BJ (cell line): Measurements from ENCODE around the gene SLC39A5. TPM values are rescaled to one million over a fixed set of nuclear protein-coding genes. Genes with fewer than 3 reads are reported as not detected.

Experiments used
- CTCF ChIA-PET: fragments of 350-600 bp; formaldehyde crosslinking; extraction: SDS; loops from one replicate; lab custom pipeline; 2021; ENCODE audit warnings: antibody characterized with exemption, inconsistent platforms; lab: Yijun Ruan, JAX
- POLR2A ChIA-PET: fragments of 300-600 bp; sonication (Branson Sonifier 250); formaldehyde crosslinking; extraction: SDS; loops from one replicate; lab custom pipeline; 2021; ENCODE audit warnings: antibody characterized with exemption; lab: Charles Lee
- DNase-seq: peaks from one replicate; pipeline ENCODE4 v3.0.0-alpha.2; 2011; ENCODE audit warnings: low read depth
- H3K27me3 ChIP-seq: 2 replicates; pipeline ENCODE4 v1.6.0; 2011; ENCODE audit warnings: low read length; ENCODE audit not compliant: control insufficient read depth, insufficient read depth
- H3K36me3 ChIP-seq: 2 replicates; pipeline ENCODE4 v1.5.1; 2011; ENCODE audit warnings: low read length; ENCODE audit not compliant: control insufficient read depth, insufficient read depth
- H3K4me3 ChIP-seq: 2 replicates; pipeline ENCODE4 v1.5.1; 2011; ENCODE audit warnings: low read depth, mild to moderate bottlenecking, control low read depth, low read length
- CTCF ChIP-seq: IDR thresholded peaks from 2 replicates; pipeline ENCODE4 v1.5.1; 2011; ENCODE audit warnings: low read depth, mild to moderate bottlenecking, control low read depth, inconsistent platforms, low read length, moderate library complexity; ENCODE audit not compliant: insufficient read depth
- polyA plus RNA-seq: library from polyadenylated mRNA; depleted of rRNA; stranded (reverse); fragments of >200 nt; gene quantifications from 2 replicates; pipeline ENCODE4 v1.2.3, GENCODE V29; 2011

The SLC39A5 gene
- polyA plus RNA-seq, 1 experiment = not detected

- CTCF ChIA-PET = interaction anchor here (0.5 to 9.8 kb wide), 54 partner anchors 8 to 1296 kb away, joined by 3 to 134 read pairs (median 4); partner anchors contain the start of genes ANKRD52, CNPY2, COQ10A and ERBB3
- Histone ChIP-seq H3K36me3 (peaks cover 7% of the 10 kb centered on the region), H3K4me3 (peak within 1 kb of the TSS; percentile 71), H3K27me3 (no peaks in the 10 kb centered on the region)
- POLR2A ChIA-PET = interaction anchor here (0.6 to 2.2 kb wide), 4 partner anchors 31 to 41 kb away, joined by 3 to 10 read pairs (median 4); partner anchors contain the start of genes MYL6 and RNF41
- no peak for DNase-seq
- TF ChIP-seq CTCF = peak; percentile 67
Measured at GRCh38 chr12:56189099-56189917, 40.5 kb upstream of the SLC39A5 start, which contains the start of gene SMARCC2. SMARCC2 (minus strand) TSS chr12:56189483; CDS start chr12:56189461, 22 bp downstream.

GRCh38 chr12:56189918-56190694, 39.7 kb upstream of the SLC39A5 start:
- H3K4me3 ChIP-seq = peak overlapping the region; percentile 64
- CTCF ChIA-PET = interaction anchor here (0.7 to 9.8 kb wide), 50 partner anchors 9 to 452 kb away, joined by 3 to 134 read pairs (median 5); partner anchors contain the start of genes ANKRD52, CNPY2, COQ10A and ERBB3

GRCh38 chr12:56190695-56191155, 39.1 kb upstream of the SLC39A5 start:
- POLR2A ChIA-PET = no interaction called here
- no peak for TF ChIP-seq CTCF
- H3K4me3 ChIP-seq = no peak overlapping the region
- H3K27me3 ChIP-seq = no peaks in the 10 kb centered on the region
- CTCF ChIA-PET = interaction anchor here (1.2 to 9.8 kb wide), 10 partner anchors 15 to 79 kb away, joined by 3 to 134 read pairs (median 18); partner anchors contain the start of genes ANKRD52, MYL6, RNF41 and ZC3H10
- H3K36me3 ChIP-seq = no peaks in the 10 kb centered on the region
- DNase-seq = no peak

More at GRCh38 chr12:56189918-56190694, 39.7 kb upstream of the SLC39A5 start:
- no peak for TF ChIP-seq CTCF
- POLR2A ChIA-PET = interaction anchor here (0.6 to 2.2 kb wide), 4 partner anchors 31 to 55 kb away, joined by 3 to 10 read pairs (median 4); partner anchors contain the start of genes MYL6 and RNF41
- Histone ChIP-seq H3K27me3 (no peaks in the 10 kb centered on the region), H3K36me3 (peaks cover under 1% of the 10 kb centered on the region)
- no peak for DNase-seq

- ChIA-PET CTCF (interaction anchor here (0.9 to 9.8 kb wide), 9 partner anchors 14 to 167 kb away, joined by 3 to 134 read pairs (median 6); partner anchors contain the start of genes ANKRD52, RNF41, STAT2 and ZC3H10), POLR2A (no interaction called here)
- H3K4me3 ChIP-seq = no peak overlapping the region
- DNase-seq = no peak
- no peaks in the 10 kb centered on the region for H3K27me3 ChIP-seq
- no peaks in the 10 kb centered on the region for H3K36me3 ChIP-seq
- TF ChIP-seq CTCF = no peak
Measured at GRCh38 chr12:56192582-56192981, 37.3 kb upstream of the SLC39A5 start.
